ENCODE measurements around the gene HMCN2.
"Not testable (repeated sequence)": the region's sequence is repeated elsewhere in the genome, so short reads cannot be mapped to it uniquely, and the experiment has no call there.

HMCN2 gene

DNA sequence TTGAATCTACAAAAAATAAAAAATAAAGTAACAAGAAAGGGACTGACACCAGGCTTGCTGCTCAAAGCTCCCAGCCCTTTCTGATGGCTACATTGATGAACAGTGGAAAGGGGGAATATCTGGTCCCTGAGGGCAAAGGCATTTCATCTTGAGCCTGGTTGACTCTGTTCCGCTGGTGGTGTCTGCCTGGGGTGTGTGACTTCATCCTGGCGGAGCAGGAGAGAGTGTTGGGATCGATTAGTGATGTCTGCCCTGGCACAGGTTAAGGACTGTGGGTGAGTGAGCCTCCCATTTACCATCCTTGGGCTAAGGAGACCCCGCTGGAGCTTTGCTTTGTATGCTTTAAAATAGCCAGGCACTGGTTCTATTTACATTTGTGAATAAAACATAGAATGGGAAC lies 122.3 kb downstream of the HMCN2 start:
- no peak for DNase-seq

DNA sequence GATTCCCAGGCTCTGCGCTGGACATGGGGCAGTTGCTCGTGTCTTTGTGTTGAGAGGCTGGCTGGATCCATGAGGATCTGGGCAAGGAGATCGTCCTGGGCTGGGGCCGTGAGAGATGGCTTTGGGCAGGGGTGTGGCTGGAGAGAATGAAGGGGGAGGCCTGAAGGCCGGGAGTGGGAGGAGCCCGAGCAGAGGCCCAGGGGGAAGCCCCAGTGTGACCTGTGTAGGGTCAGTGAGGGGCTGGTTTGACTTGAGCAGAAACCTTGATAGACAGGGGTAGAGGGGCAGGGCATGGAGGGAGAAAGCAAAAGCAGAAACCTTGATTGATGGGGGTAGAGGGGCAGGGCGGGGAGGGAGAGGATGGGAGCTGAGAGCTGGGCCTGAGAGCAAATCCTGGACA lies 124.8 kb downstream of the HMCN2 start:
- DNase-seq: no peak

DNA sequence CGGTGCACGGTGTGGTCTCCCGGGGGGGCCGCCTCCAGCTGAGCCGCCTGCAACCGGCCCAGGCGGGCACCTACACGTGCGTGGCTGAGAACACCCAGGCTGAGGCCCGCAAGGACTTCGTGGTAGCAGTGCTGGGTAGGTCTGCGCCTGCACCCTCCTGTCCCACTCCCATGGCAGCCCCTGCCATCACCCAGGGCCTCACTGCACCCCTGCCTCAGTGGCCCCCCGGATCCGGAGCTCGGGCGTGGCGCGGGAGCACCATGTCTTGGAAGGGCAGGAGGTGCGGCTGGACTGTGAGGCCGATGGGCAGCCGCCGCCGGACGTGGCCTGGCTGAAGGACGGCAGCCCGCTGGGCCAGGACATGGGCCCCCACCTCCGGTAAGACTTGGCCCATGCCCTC lies 125.4 kb downstream of the HMCN2 start:
- DNase-seq: no peak

DNA sequence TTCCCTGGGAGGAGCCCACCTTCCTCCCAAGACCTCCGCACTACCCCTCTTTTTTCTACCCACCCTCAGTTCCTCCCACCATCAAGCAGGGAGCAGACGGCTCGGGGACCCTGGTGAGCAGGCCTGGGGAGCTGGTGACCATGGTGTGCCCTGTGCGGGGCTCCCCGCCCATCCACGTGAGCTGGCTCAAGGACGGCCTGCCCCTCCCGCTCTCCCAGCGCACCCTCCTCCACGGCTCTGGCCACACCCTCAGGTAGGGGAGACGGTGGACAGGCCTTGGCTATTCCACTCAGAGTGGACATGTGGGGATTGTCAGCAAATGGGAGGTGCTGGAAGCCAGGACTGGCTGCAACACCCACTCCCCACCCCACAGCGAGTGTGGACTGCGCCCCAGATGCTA lies 126.3 kb downstream of the HMCN2 start:
- DNase-seq: no peak

DNA sequence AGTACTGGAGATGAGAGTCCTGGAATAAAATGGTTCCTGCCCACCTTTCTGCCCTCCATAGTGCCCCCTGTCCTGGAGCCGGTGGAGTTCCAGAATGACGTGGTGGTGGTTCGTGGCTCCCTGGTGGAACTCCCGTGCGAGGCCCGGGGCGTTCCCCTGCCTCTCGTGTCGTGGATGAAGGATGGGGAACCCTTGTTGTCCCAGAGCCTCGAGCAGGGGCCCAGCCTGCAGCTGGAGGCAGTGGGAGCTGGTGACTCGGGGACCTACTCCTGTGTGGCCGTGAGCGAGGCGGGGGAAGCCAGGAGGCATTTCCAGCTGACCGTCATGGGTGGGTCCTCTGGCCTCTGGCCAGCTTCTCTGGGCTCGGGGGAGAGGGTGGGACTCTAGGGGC lies 128.1 kb downstream of the HMCN2 start:
- no peak for DNase-seq

DNA sequence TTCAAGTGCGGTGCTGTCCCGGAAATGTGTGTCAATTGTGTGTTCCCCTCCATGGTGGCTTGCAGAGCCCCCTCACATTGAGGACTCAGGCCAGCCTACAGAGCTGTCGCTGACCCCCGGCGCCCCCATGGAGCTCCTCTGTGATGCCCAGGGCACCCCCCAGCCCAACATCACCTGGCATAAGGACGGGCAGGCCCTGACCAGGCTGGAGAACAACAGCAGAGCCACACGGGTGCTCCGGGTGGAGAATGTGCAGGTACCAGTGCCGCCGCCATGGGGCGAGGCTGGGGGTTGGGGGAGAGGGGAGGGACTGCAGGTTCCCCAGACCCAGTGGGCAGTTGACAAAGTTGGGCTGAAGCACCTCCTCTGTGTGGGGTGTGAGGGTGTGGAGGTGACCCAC lies 128.8 kb downstream of the HMCN2 start:
- DNase-seq: no peak

DNA sequence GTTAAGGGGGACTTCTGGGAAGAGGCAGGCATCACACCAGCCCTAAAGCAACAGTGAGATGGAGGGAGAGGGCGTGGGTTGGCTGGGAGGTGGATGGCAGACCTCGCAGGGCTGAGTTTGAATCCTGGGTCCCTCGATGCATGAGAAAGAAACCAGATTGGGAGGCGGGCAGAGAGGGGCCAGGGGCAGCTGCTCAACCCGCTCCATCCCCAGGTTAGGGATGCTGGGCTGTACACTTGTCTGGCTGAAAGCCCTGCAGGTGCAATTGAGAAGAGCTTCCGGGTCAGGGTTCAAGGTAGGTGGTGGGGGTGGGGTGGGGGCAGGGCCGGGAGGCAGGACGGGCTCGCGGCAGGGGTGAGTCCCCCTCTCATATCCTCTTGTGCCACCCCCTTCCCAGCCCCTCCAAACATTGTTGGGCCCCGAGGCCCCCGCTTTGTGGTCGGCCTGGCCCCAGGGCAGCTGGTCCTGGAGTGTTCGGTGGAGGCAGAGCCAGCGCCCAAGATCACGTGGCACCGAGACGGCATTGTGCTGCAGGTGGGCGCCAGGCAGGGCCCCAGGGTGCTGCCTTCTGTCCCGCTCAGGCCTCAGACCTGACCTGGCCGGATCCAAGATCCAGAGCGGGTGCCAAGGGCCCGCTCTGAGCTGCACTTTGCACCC lies 129.4 kb downstream of the HMCN2 start:
- DNase-seq: no peak

DNA sequence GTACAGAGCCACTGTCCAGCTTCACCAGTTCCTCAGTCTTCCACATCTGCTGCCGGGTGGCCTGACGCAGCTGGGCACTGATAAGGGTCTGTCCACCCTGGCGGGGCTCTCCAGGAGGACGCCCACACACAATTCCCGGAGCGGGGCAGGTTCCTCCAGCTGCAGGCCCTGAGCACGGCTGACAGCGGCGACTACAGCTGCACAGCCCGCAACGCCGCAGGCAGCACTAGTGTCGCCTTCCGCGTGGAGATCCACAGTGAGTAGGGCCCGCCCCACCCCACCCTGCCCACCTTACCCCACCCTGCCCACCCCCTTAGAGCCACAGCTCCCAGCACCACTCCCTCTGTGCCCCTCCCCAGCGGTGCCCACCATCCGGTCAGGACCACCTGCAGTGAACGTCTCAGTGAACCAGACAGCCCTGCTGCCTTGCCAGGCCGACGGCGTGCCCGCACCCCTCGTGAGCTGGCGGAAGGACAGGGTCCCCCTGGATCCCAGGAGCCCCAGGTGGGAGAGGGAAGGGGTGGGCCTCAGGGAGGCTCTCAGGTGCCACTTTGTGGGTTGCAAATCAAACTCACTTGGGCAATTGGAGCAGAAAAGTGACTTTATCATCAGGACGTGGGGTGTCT lies 130.4 kb downstream of the HMCN2 start:
- DNase-seq: no peak

DNA sequence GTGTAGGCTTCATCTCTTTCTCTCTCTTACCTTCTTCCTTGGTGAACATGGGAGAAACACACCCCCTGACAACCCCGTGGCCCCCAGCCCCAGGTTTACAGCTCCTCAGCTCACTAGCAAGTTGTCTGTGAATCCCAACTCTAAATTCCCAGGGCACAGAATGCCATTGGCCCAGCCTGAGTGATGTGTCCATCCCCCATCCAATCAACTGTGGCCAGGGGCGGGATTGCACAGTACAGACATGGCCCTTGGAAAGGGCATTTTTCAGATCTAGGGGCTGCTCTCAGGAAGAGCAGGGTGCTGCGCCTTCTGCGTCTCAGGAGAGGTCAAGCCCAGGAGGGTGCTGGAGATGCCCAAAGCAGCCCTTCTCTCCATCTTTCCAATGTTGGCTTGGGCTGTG lies 131.0 kb downstream of the HMCN2 start:
- DNase-seq: no peak

DNA sequence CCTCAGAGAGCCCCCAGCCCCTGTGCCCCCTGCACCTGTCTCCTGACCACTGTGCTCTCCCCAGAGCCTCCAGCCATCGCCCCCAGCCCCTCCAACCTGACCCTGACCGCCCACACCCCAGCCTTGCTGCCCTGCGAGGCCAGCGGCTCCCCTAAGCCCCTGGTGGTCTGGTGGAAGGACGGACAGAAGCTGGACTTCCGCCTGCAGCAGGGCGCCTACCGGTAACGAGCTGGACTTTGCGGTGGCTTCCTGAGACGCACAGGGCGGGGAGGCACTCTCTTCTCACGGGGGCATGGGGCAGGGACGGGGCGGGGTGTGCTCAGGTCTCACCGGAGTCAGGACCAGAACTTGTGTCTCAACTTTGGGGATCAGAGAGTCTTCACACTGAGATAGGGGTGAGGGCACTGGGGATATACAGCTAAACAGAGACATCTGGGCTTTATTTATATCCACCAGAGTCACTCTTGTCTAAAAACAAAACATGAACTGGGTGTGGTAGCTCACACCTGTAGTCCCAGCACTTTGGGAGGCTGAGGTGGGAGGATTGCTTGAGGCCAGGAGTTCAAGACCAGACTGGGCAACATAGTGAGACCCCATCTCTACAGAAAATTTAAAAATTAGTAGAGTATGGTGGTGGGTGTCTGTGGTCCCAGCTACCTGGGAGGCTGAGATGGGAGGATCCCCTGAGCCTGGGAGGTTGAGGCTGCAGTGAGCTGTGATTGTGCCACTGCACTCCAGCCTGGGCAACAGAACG lies 133.1 kb downstream of the HMCN2 start:
- no peak for DNase-seq

DNA sequence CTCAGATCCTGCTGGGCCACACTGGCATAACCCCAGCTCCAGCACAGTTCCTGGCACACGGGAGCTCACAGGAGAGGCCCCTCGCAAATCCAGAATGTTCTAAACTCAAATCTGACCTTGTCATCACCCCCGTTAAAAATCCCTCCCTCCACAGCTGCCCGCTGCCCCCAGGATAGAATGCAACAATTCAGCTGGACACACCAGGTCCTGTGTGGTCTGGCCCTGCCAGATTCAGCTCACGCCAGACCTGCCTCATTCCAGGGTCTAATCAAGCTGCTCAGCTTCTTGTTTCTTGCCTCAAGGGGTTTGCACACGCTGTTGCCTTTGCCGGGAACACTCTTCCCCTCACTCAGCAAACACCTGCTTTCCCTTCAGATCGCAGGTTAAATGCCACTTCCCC lies 134.2 kb downstream of the HMCN2 start:
- no peak for DNase-seq

DNA sequence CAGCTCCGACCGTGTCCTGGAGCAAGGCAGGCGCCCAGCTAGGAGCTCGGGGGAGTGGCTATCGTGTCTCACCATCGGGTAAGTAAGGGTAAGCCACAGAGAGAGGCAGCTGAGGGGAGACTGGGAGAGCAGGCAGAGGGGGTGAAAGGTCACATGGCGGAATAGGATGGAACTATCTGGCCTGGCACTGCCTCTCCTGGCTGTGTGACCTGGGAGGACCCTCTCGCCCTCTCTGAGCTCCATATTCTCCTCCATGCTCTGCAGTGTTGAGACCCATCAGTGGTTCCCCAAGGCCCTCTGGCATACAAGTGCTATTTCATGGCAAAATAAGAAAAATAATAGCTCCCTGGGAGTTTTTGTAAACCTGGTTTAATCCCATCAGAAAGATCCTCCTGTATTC lies 135.3 kb downstream of the HMCN2 start:
- DNase-seq: no peak

DNA sequence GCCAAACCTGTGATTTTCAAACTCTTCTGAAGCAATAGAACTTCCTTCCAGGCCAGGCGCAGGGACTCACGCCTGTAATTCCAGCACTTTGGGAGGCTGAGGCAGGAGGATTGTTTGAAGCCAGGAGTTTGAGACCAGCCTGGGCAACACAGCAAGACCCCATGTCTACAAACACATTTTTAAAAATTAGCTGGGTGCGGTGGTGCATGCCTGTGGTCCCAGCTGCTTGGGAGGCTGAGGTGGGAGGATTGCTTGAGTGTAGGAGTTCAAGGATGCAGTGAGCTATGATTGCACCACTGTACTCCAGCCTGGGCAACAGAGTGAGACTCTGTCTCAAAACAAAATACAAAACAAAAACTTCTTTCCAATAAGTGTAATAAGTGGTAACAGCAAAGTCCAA lies 136.2 kb downstream of the HMCN2 start:
- DNase-seq: not testable (repeated sequence)

DNA sequence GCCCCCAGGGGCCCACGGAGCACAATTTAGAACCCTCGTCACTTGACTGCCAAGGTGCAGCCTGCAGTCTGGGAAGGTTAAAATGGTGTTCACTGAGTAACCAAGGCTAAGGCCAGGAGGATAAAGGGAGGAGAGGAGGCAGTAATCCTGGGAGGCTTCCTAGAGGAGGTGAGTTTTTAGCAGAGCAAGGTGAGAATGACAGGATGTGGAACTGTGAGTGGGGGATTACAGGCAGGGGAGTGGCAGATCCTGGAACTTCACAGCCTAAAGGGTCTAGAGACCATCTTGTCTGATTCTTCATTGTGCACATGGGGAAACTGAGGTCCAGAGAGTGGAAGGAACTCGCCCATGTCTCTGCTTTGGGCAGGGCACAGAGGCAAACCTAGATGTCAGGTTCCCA lies 136.7 kb downstream of the HMCN2 start:
- no peak for DNase-seq

DNA sequence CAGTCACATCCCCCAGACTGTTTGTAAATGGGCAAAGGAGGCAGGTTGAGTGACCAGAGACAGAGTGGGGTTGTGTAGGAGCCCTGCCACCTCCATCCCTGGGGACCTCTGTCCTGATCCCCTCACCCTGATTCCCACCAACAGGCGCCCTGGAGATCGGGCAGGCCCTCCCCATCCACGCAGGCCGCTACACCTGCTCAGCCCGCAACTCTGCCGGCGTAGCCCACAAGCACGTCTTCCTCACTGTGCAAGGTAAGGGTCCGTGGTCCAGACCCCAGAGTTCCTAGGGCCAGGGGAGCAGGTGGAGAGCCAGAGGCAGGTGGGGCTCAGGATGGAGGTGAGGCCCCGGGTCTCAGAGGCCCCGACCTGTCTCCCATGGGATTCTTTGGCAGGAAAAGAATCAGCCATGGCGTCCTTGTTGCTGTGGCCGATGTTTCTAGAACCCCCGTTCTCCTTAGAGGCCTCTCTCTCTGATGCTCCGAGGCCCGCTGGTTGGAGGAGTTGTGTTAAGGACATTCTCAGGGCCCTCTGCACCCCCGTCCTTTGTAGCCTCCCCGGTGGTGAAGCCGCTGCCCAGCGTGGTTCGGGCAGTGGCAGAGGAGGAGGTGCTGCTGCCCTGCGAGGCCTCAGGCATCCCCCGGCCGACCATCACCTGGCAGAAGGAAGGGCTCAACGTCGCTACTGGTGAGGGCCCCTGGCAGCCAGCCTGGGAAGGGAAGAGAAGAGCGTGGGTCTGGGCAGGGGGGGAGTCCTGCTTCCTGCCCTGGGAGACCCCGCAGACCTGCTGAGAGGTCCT lies 137.3 kb downstream of the HMCN2 start:
- no peak for DNase-seq

DNA sequence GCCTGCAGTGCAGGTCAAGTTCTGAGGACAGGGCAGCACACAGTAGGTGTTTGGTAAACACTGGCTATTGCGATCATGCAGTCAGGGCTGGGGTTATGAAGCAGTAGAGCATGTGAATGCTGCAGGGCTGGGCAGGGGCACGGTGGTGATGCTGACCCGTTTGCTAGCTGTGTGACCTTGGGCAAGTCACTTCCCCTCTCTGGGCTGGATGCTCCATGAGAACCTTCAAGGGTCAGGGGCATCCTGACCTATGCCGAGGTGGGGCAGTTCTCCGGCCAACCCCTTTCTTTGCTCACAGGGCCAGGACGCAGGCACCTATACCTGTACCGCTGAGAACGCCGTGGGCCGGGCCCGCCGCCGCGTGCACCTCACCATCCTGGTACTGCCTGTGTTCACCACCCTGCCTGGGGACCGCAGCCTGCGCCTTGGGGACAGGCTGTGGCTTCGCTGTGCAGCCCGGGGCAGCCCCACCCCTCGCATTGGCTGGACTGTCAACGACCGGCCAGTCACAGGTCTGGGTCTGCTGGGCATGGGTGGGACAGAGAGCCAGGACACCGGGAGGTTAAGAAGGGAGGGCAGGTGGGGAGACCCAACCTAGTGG lies 140.2 kb downstream of the HMCN2 start:
- no peak for DNase-seq

DNA sequence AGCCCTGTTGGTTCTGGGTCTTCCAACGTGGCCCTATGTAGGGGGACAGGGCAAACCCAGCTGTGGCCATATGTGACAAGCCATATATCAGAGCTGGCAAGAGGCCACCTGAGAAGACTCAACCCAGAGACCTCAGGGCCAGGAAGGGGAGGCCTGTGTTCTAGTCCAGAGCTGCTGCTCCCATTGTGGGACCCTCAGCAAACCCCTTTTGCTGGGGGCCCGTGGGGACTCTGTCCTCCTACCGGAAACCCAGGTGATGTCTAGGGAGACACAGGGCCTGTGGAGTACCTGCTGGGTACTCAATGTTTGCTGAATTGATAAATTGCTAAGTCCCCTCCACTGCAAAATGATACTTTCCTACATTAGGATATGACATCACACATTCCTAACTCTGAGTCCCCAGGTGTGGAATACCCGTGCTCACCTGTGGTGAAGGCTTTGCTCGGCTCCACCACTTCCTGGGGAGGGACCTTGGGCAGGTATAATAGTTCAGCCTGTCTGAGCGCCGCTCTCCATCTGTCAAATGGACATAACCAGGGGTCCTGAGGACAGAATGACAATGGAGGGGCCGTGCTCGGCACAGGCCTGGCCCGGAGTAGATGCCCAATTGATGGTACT lies 140.8 kb downstream of the HMCN2 start:
- DNase-seq: no peak

DNA sequence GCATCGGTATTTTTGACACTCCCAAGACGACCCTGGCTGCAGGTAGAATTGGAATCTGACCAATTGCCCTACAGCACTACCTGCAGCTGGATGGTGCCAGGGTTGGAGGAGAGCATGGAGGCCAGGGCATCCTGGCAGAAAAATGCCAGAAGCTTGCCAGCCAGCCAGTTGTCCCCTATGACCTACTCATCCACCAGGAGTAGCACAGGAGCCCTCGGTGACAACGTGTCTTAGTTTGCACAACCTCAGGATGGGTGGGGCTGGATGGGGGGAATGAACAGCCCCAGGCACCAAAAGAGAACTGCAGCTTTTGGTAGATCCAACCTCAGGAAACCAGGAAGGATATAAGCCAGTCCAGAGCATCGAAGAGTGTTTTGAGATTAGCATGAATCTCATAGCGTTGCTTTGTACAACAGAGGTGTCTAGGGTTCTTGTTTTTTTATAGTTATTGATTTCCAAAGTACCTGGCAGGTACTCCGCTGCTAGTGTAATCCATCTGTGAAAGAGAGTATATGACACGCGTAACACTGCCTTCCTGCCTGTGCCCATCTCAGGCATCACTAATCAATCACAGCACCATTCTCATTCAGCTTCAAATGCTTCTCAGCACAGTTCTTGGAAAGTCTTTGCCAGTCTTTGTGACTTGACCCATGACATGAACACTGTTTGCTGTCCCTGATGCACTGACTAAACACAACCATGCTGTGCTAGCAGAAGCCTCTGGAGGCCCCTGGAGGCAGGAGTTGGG lies 142.5 kb downstream of the HMCN2 start:
- no peak for DNase-seq

DNA sequence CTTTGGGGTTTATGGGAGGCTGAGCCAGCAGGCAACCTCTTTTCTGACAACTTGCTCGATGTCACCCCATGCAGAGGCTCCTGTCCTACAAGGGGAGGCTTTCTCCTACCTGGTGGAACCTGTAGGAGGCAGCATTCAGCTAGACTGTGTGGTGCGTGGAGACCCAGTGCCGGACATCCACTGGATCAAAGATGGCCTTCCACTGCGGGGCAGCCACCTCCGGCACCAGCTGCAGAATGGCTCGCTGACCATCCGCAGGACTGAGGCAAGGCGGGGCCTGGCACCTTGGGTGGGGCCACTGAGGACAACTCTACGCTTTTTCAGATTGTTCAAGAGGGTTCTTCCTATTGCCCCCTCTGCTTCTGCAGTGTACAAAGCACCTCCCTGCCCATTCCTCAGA lies 143.1 kb downstream of the HMCN2 start:
- no peak for DNase-seq

DNA sequence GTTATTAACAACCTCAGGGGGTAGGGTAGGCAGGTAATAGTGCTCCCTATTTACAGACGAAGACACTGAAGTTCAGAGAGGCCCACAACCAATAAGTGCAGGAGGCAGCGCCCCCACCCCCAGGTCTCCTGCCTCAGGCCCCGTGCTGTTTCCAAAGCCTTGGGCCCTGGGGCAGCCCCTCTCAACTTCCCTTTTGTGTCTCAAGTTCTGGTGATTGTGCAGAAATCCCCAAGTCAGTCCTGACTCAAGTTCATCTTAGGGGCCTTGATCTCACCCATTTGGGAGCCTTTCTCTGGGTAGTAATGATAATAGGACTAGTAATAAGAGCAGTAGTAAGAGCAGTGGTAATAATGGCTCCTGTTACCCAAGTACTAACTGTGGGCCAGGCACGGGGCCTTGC lies 143.7 kb downstream of the HMCN2 start:
- DNase-seq: no peak

DNA sequence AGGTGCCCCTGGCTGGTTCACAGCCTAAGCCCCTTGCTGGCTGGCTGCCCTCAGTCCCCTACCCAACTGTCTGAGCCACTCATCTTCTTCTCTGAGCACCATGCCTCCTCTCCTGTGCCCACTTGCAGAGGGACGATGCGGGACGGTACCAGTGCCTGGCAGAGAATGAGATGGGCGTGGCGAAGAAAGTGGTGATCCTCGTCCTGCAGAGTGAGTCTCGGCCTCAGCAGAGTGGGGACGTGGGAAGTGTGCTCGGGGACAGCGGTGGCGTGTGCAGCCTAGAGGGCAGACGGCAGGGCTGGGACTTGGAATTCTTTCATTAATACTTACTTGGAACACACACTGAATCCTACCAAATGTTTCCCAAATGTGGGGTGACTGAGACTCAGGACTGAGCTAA lies 144.9 kb downstream of the HMCN2 start:
- no peak for DNase-seq
